Stimulated activated CD4-positive, alpha-beta T cell treated with anti-CD3 and anti-CD28 coated beads, Interleukin-2, amount 100 ng/mL, for 24 hours (primary cell): Measurements from ENCODE around the gene SLC6A4.

ENCODE experiments used
- DNase-seq, 2 donors: peaks; one replicate each; pipeline ENCODE4 v3.0.0-alpha.2; 2020

Gene SLC6A4

DNA sequence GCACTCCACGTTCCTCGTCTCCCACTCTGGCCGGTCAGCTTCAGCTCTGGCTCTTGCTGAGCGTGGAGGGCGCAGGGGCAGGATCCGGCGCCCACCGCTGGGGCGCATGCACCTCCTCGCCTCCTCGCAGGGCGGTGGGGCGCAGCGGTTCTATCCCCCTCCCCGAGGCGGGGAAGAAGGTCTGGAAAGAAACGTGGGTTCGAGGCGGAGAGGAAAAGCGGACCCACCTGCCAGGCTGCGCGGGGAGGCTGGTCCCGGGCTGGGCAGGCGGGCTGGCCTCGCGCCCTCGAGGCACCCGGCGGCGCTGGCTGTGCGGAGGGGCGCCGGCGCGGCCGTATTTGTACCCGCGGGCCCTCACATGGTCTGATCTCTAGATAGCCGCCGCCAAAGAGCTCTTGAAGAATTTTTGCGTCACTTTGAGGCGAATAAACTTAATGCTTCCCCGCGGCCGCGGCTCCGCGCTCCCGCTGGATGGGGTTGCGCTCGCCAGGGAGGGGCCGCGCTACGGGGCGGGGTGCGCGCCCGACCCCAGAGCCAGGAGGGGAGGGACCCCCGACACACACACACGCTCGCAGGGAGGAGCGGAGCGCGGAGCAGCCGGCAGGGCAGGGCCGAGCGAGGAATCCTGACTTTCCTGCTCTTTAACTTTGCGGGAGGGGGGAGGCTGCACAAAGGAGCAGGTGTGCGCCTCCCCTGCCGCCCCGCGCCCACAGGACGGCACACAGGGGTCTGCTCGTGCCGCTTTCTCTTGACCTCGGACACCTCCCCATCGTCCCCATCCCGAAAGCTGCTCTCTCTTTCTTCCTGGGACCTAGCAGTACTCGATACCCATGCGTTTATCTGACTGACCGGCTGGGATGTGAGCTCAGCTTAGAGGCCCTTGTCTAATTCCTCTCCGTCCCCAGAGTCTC, at the start of gene SLC6A4:
Gene SLC6A4 (minus strand): TSS at position 312 of the 911 bp plus-strand sequence. CDS start 13,739 bp downstream, outside the sequence.
- no peak for DNase-seq

DNA sequence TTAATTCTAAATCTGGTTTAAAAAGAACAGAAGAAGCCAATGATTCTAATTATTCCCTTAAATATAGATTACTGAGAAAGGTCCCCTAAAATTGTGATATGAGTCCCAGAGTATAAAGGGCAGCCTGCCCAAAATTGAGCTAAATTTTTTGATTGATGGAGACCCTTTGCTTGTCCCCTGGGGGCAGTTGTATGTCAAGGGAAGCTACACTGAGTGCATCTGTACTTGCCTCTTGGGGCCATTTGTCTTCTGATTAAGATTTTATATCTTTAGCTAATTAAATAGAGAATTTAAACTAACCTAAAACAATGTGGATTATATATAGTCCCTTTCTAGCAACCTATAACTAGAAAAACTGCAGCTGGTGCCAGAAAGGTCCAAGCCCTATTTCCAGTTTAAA, 43.7 kb upstream of the SLC6A4 start:
- DNase-seq, result no peak

DNA sequence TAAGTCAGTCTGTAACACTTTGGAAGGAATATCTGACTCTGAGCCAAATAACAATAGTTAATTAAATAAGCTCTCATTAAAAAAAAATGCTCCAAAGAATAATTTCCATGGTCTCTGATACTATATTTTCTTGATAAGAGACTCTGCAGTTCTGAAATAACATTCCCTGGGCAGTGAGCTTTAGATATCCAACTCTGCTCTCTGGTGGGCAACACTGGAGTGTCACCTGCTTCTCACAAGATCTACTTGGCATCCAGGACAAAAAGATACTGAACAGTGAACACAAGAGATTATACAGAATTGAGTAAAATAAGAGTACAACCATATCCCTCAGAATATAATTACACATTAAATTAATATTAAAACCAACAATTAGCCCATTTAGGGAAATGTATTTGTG, 42.5 kb upstream of the SLC6A4 start:
- DNase-seq, result no peak

DNA sequence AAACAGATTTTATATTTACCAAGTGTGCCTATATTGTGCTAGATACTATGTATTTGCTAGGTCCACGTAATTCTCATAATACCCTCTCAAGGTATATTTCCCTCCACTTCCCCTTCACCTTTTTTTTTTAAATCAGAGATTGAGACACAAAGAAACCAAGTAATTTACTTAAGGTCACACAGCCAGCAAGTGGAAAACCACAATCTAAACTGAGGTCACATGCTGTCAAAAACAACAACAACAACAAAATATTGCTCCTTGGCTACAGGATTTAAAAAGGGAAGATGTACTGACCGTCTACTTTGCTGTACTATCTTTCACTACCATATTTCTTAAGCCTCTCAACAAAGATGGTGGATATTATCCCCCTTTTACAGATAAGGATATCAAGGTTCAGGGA, 40.4 kb upstream of the SLC6A4 start:
- DNase-seq, result no peak

DNA sequence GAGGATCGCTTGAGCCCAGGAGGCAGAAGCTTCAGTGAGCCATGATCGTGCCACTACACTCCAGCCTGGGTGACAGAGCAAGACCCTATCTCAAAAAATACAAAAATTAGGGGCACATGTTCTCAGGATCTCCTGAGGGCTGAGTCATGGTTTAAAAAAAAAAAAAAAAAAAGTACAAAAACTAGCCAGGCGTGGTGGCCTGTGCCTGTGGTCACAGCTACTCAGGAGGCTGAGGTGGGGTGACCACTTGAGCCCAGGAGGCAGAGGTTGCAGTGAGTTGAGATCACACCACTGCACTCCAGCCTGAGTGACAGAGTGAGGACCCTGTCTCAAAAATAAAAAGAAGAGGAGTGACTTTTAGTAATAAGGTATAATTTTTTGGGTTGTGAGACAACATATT, 39.4 kb upstream of the SLC6A4 start:
- DNase-seq, result no peak

DNA sequence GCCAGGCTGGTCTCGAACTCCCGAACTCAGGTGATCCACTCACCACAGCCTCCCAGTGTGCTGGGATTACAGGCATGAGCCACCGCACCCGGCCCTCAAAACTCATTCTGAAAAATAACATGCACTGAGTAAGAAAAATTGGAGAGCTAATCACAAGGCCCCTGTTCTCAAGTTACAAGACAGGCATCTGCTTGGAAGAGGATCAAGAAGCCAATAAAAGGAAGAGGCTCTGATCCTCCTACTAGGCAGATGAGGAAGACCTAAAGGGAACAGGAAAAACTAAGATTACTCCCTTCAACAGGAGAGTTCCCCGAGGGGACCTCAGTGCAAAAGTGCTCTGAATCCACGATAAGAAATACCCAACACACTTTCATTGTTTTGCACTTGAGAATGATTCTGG, 37.9 kb upstream of the SLC6A4 start:
- no peak for DNase-seq

DNA sequence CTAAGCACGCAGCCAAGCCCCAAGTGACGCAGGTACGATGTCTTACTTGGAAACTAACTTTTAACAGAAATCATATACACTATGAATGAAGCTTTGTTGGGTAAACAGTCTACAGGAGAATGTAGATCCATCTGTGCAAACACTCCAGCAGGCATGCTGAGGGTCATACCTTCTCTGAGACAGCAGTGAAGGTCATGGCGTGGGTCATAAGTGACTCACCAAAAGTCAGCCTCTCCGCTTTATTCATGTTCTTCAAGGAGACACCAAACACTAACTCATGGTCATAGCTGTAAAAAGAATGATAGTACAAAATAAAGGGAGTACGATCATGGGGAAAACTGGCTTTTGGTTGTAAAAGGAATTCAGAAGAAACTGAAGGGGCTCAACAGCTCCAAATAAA, 35.6 kb upstream of the SLC6A4 start:
- DNase-seq, result no peak

DNA sequence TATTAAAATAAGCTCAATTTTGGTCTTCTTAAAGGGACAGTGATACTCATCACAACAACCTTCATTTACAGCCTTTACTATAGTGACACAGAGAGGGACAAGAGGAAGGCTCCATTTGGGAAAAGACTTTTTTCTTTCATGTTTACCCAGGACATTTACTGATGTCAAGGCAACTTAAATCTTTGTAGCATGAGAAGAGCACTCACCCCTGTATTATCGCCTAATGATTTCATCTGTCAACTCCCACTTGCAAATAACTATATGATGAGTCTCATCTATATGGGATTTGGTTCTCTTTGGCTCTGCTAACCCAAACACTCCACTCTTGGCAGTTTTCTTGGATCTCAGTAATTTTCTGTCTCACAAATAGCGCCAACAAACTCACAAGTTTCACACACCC, 32.1 kb upstream of the SLC6A4 start:
- DNase-seq, result no peak

DNA sequence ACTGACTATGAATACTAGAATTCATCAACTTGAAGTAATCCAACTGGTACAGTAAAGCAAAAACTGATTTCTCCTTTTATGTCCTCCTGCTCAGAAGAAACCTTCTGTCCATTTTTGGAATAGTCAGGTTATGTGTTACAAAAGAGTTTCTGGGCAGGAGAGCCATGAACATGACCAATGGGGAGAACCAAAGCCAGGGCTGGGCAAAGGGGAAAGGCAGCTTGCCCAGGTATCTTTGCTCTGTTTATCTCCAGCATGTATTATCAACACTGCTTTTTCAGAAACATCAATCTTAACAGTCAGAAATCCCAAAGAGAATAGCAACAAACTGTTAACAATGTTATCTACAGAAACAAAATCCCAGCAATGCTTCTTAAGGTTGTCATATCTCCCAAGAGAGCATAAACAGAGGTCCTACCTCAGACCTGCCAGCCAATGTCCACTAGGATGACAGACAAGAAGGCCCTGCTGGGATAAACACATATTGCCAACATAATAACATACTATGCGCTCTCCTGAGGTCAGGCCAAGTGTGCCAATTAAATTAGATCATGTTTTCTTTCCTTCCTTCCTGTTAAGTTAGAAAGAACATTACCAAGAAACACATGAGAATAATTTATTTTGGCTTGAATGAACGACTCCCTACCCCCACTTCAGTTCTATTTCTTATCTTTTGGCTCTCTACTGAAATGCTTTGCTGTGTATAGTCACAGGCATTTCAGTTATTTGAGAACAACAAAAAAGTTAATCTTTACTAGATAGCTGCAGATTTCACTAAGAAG, 28.2 kb upstream of the SLC6A4 start:
- no peak for DNase-seq

DNA sequence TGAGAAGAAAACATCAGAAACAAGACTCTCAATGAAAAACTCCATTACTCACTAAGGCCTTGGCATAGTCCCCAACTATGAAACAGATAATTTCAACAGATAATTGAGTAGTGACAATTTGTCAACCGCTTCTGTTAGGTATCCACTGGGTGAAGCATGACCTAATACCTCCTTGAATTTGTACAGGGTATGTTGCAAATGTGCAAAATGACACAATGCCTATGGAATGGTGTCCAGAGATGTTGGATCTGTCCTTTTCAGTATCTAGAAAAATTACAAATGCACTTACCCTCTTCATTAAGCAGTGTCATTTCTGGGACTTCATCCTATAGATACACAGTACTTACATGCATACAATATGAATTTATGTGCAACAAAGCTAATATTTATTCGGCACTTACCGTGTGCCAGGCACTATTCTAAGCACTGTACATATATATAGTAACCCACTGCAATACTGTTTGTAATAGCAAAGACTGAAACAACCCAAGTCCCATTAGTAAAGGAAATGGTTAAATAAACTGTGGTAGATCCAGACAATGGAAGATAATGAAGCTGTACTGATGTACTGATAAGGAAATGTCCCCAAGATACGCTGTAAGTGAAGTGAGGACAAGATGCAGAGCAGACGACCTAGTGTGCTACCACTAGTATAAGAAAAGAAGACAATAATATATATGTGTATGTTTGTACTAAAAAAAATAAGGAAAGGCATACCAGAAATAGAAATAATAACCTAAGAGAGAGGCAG, 21.4 kb upstream of the SLC6A4 start:
- DNase-seq, result no peak

DNA sequence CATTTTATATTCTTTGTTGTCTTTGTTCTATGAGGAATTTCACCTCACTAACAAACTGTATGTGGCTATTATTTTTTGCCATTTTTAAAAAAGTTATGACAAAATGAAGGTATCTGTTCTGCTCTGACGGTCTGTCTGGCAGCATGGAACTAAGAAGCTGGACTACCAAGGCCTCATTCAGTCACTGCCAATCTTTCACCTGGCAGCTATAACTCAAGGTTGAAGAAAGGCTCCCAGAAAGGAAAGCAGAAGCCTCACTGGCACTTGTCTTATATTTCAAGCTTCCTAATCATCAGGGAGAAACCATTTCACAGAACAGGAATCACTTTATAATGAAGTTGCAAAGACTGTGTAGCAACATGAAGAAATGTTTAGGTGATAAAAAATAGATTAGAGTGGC, 18.7 kb upstream of the SLC6A4 start:
- no peak for DNase-seq

DNA sequence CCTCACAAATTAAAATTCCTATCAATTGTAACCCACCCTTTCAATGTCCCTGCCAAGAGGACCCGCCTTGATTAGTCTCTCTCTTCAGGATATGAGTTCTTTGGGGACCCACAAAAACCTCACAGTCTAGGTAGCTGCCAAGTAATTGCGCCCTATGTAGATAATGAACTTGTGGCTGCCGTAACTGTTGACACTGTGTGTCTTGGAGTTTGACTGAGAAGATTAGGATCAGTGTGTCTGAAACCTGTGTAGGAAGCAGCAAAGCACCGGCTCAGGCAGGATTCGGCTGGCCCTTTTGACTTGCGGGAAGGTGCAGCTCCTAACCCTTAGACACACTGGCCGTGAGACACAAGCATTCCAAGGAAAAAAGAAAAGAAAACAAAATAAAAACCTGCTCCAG, 17.8 kb upstream of the SLC6A4 start:
- no peak for DNase-seq

DNA sequence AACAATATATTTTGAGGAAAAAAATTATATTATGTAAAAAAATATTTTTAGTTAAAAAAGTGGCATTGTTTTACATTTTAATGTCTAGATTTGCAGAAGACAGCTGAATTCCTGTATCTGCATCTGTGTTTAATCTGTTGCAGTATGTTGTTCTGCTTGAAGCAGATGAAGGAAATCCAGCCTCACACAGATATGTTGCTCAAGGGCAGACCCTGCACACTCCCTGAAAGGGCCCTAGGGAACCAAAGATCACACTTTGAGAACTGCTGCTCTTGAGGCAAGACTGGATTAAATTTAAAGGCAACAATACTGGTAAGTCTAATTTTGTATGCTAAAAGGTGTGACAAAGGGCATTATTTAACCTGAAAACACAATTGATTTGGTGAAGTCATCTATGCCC, 16.4 kb upstream of the SLC6A4 start:
- no peak for DNase-seq

DNA sequence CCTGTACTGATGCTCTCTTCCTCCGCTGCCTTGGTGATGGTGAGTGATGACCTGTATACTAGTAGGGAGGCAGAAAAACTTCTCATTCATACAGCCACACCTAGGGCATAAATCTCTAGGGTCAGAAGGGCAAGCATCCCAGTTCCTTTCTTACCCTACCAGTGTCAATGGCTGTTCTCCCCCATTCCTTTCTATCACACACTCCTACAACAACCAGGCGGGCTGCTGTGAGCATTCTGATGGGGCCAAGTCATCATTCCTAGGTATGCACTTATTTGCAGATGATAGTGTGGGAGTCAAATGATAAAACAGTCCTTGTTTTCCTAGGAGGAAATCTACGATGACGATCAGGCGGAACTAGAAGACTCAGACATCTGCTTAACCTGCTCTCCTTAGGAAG, 14.0 kb upstream of the SLC6A4 start:
- DNase-seq, result no peak

DNA sequence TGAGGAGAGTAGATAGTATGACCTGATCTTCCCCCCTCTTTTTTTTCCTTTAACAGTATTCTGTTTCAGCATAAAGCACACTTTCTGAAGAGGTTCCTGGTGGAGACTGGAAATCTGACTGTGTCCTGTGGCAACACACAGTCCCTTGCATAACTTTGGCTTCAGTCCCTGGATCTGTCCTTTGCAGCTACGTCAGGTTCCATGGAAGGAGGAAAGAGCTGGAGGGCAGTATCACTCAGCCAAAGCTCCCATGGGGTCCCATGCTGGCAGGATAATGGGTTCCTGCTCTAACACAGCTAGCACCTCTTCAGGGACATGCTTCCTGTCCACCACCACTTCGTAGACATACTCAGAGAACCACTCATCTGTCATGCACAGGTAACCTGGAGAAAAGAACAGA, 13.3 kb upstream of the SLC6A4 start:
- DNase-seq, result no peak

DNA sequence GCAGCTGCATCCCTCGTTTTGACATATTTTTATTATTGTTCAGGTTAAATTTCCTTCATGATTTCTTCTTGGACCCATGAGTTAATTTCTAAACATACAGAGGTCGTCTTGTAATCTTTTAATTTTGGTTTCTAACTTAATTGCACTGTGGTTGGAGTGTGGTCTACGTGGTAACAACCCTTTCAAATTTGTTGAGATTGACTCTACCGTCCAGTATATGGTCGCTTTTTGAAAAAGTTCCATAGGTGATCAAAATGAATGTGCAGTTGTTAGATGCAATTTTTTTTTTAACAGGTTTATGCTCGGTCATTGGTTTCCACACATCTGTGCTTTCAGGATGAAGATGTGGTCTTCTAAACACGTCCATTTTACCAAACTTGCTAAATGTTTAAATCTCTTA, 11.0 kb upstream of the SLC6A4 start:
- DNase-seq, result no peak

DNA sequence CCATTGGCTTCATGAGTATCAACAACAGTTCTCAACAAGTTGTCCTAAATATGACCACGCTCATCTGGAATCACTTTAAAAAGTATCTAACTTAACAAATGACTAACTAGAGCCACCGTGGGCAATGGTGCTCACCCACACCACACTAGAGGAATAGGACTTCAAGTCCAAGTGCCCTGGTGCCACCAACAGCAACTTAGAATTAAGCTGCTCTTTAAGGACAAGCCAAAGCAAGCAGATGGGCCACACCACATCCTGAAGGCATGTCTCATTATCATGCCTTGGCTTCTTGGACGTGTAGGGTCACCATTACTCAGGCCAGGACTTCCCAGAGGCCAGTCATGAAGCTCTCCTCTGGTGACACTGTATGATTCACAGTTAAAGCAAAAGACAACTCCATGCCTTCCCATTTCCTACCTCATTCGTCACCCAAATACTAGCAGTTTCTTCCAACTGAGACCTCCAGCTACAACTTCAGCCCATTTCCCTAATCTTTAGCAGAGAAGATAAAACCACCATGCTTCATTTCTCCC, 9.4 kb upstream of the SLC6A4 start:
- no peak for DNase-seq

DNA sequence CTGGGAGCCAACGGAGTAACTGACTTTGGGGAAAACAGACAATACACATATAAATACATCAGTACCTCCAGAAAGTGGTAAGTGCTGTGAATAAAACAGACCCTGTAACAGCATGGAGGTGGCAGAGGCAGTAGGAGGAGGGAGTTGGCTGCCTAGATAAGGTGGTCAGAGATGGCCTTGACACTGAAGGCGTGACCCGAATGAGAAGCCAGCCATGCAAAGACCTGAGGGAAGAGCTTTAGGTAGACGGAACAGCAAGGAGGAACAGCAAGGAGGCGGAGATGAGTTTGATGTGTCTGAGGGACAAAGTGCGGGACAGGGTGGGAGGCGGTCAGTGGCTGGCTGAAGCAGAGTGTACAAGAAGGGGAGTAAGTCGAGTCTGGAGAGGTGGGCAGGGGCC, 8.1 kb upstream of the SLC6A4 start:
- DNase-seq, result no peak

DNA sequence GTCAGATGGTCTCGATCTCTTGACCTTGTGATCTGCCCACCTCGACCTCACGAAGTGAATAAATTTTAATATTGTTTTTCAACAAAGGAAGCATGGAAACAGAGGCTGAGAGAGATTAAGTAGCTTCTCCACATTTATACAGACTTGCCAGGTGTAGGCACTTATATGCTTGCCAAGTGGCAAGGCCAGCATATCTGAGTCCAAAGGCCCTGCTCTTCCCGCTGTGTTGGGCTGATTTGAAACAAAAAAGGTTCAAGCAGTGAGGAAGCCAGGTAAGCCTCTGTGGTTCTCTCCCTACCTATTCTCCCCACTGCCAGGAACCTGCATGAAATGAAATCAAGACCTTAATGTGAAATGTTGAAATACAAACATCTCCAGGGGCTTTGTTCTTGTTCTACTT, 7.5 kb upstream of the SLC6A4 start:
- no peak for DNase-seq

DNA sequence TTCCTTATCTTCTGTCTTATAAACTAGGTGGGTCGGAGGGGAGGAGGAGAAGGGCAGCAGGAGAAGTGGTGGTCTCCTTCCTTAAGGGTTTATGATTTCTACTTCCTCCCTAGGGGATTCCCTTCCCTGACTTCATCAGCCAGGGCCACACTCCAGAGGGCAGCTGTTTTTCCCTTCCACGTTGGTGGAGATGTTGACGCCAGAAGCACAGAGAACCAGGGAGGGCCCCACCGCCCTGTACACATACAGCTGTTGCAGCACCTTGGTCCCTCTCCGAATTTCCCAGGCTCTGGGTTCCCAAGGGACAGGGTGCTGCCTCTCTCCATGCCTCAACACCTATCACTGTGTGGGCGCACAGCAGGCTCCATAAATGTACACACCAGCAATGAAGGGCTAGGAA, 5.6 kb upstream of the SLC6A4 start:
- DNase-seq, result no peak

DNA sequence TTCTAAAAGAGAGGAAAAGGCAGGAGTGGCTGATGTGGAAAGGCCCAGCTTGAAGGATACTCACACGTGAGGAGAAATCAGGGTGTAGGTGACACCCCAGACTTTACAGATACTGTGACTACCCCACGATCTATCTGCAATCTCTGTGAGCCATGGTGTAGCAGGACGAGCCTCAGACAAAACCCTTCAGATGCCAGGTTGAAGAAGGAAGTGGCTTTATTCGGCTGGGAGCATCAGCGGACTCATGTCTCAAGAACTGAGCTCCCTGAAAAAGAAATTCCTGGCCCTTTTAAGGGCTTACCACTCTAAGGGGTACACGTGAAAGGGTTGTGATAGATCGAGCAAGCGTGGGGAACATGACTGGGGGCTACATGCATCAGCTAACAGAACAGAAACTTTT, 4.7 kb upstream of the SLC6A4 start:
- no peak for DNase-seq

DNA sequence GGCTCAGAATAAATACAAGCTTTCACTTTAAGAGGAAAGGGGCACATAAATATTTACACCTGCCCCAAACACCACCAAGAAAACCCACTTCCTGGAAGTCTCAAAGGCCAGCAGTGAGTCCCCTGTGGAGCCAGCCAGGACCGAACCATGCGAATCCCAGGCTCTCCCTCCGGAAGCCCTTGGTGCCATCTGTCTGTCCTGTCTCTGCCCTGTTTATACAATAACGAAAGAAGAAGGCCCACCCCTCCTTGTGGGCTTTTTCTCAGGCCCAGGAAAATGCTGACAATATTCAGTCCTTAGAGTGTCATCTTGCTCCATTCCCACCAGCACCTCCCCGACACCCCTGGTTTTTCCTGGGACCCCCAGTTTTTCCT, 3.6 kb upstream of the SLC6A4 start:
- DNase-seq, result no peak

DNA sequence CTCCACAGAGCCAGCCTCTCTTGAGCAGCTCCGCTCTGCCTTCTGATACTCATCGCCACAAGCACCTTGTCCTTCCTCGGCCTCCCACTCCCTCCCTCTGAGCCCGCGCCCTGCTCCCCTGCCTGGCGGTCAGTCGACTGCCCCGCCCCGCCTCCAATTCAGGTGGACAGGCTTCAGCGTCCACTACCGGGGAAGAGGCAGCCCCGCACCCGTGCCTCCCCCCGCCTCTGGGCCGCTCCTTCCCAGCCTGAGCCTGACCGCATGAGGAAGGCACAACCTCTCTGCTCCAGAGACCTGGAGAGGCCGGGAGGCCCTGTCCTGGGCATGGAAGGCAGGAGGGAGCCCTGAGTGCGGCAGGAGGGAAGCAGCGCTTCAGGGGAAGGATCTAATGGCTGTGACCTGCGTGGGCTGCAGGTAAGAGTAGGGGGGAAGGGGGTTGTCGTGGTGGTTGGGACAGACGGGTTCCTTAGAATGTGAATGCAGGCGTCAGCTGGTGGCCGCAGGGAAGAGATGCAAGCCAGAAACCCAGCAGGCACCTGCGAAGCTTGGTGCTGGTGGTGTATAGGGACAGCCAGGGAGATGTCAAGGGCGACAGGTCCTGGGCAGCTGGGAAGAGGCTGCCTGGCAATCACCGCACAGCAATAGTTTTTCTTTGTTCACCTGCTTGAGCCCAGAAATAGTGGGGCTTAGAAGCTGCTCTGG, 3.0 kb upstream of the SLC6A4 start:
- no peak for DNase-seq
